B cell (primary cell): ENCODE data around the gene MSMB. TPM values are rescaled to one million over a fixed set of nuclear protein-coding genes. Genes with fewer than 3 reads are reported as not detected.

Experiments
- ATAC-seq: fragments of 200-7000 bp; cut with Tn5 transposase; one replicate; pipeline ENCODE4 v1.10.0; 2021; ENCODE audit warnings: low read depth, mild to moderate bottlenecking, moderate number of reproducible peaks, moderate library complexity
- CTCF ChIA-PET: fragments of 350-600 bp; sonication (Branson Sonifier 250); formaldehyde crosslinking; loops from one replicate; lab custom pipeline; 2021; ENCODE audit warnings: antibody characterized with exemption, inconsistent platforms; lab: Charles Lee
- POLR2A ChIA-PET: fragments of 350-600 bp; sonication (Branson Sonifier 250); formaldehyde crosslinking; loops from one replicate; lab custom pipeline; 2021; ENCODE audit warnings: antibody characterized with exemption; lab: Charles Lee
- DNase-seq: peaks from one replicate; pipeline ENCODE4 v3.0.0; 2013
- H2AFZ ChIP-seq: 2 replicates; pipeline ENCODE4 v1.6.1; 2012; ENCODE audit warnings: mild to moderate bottlenecking, low read depth, low read length; ENCODE audit not compliant: insufficient read depth, poor library complexity, severe bottlenecking
- H3K27ac ChIP-seq, 2 donors: 1 replicate in 1 of 2; 2 replicates in 1 of 2; pipeline ENCODE4 v1.5.1; 2012 to 2013; ENCODE audit warnings: low read length in 2 of 2, mild to moderate bottlenecking in 2 of 2, moderate library complexity in 1 of 2
- H3K27me3 ChIP-seq, 4 experiments: fragments of 200-600 bp in 1 of 4; sonication (generic) in 1 of 4; replicated peaks in 1 of 4; 1 replicate in 2 of 4; 2 replicates in 2 of 4; pipeline versions ENCODE4 v1.6.1 to v1.7.0; 2013 to 2016; ENCODE audit warnings: low read length in 3 of 4, mild to moderate bottlenecking in 2 of 4, mixed read lengths in 1 of 4, moderate library complexity in 1 of 4; ENCODE audit not compliant: insufficient read depth in 4 of 4, control insufficient read depth in 3 of 4; ENCODE audit errors: control extremely low read depth in 1 of 4
- H3K36me3 ChIP-seq, 2 experiments: replicated peaks in 1 of 2; 1 replicate in 1 of 2; 2 replicates in 1 of 2; pipeline versions ENCODE4 v1.6.1 to v1.7.1; 2013; ENCODE audit warnings: low read length in 1 of 2; ENCODE audit not compliant: insufficient read depth in 2 of 2, control insufficient read depth in 1 of 2; ENCODE audit errors: control extremely low read depth in 1 of 2, extremely low read depth in 1 of 2
- H3K4me1 ChIP-seq, 2 donors: fragments of 200-600 bp in 1 of 2; sonication (generic) in 1 of 2; 1 replicate in 1 of 2; 2 replicates in 1 of 2; pipeline versions ENCODE4 v1.5.1 to v1.6.1; 2013 to 2017; ENCODE audit warnings: low read length in 2 of 2; ENCODE audit not compliant: control insufficient read depth in 2 of 2, insufficient read depth in 2 of 2
- H3K4me2 ChIP-seq: replicated peaks from 2 replicates; pipeline ENCODE3; 2012; ENCODE audit warnings: mild to moderate bottlenecking, low read depth, low read length; ENCODE audit not compliant: poor library complexity, severe bottlenecking
- H3K4me3 ChIP-seq, 5 experiments: fragments of 200-600 bp in 1 of 5; sonication (generic) in 1 of 5; 1 replicate in 3 of 5; 2 replicates in 2 of 5; pipeline versions ENCODE4 v1.5.1 to v1.7.0; 2011 to 2016; ENCODE audit warnings: low read length in 4 of 5, mild to moderate bottlenecking in 4 of 5, low read depth in 2 of 5, control low read depth in 1 of 5, moderate library complexity in 1 of 5; ENCODE audit not compliant: insufficient read depth in 1 of 5; ENCODE audit errors: control extremely low read depth in 1 of 5, extremely low read depth in 1 of 5
- H3K79me2 ChIP-seq: fragments of 200-600 bp; sonication (generic); one replicate; pipeline ENCODE4 v1.6.0; 2016; ENCODE audit warnings: low read length; ENCODE audit not compliant: control insufficient read depth, insufficient read depth
- H3K9ac ChIP-seq: fragments of 200-600 bp; sonication (generic); 2 replicates; pipeline ENCODE4 v1.6.1; 2017; ENCODE audit warnings: mild to moderate bottlenecking, low read length, moderate library complexity
- H3K9me3 ChIP-seq, 3 donors: one replicate each; pipeline versions ENCODE4 v1.6.1 to v1.7.1; 2013; ENCODE audit warnings: low read length in 2 of 3; ENCODE audit not compliant: control insufficient read depth in 2 of 3, insufficient read depth in 1 of 3; ENCODE audit errors: control extremely low read depth in 1 of 3
- H4K20me1 ChIP-seq: 2 replicates; pipeline ENCODE4 v1.6.0; 2012; ENCODE audit warnings: mild to moderate bottlenecking, low read length; ENCODE audit not compliant: insufficient read depth, control insufficient read depth, poor library complexity, severe bottlenecking
- H3K27ac Mint-ChIP-seq: one replicate; pipeline ENCODE4 v1.8.0; 2021; ENCODE audit warnings: mixed read lengths
- H3K27me3 Mint-ChIP-seq: one replicate; pipeline ENCODE4 v1.8.0; 2021; ENCODE audit warnings: mixed read lengths
- H3K4me1 Mint-ChIP-seq: one replicate; pipeline ENCODE4 v1.8.0; 2021; ENCODE audit warnings: mixed read lengths
- H3K4me3 Mint-ChIP-seq: one replicate; pipeline ENCODE4 v1.8.0; 2021; ENCODE audit warnings: mixed read lengths
- H3K9me3 Mint-ChIP-seq: one replicate; pipeline ENCODE4 v1.8.0; 2022; ENCODE audit warnings: mixed read lengths; ENCODE audit not compliant: insufficient read depth
- CTCF ChIP-seq: fragments of 200-600 bp; IDR thresholded peaks from one replicate; pipeline ENCODE4 v1.8.0; 2022; ENCODE audit warnings: antibody characterized with exemption, mild to moderate bottlenecking
- EZH2 ChIP-seq: IDR thresholded peaks from 2 replicates; pipeline ENCODE4 v1.6.1; 2012; ENCODE audit warnings: borderline replicate concordance, low read depth, mild to moderate bottlenecking, moderate library complexity, low read length; ENCODE audit not compliant: insufficient read depth, poor library complexity, severe bottlenecking
- WGBS: methylation state at CpG from one replicate; pipeline ENCODE4 v1.1.5; 2013; ENCODE audit warnings: missing lambda C conversion rate; ENCODE audit not compliant: insufficient coverage; 5-methylcytosine and 5-hydroxymethylcytosine counted together
- intact Hi-C: fragments of 100-400 bp; cut with micrococcal nuclease; formaldehyde crosslinking; loops from one replicate; pipeline ENCODE4 v1.10.0; 2022
- polyA plus RNA-seq: library from polyadenylated mRNA; depleted of rRNA; stranded (reverse); fragments of >200 nt; gene quantifications from 2 replicates; pipeline ENCODE4 v1.2.3, GENCODE V29; 2012
- total RNA-seq, 2 donors: library from RNA; stranded (reverse); fragments of 120-200 nt in 1 of 2; gene quantifications; 1 replicate in 1 of 2; 2 replicates in 1 of 2; pipeline versions ENCODE4 v1.2.3 to v1.2.4, GENCODE V29; 2013 to 2022

MSMB gene
- total and polyA plus RNA-seq, 2 donors (not counting 1 experiment from before 2014, with no cell fraction given) = not detected

- Mint-ChIP-seq H3K4me3 (no peak overlapping the region), H3K27ac (no peak overlapping the region), H3K4me1 (peaks cover 14% of the 10 kb centered on the region), H3K9me3 (no peaks in the 10 kb centered on the region), H3K27me3 (no peaks in the 10 kb centered on the region)
- Histone ChIP-seq H3K36me3 (no peaks in the 10 kb centered on the region), H3K27me3 (no peaks in the 10 kb centered on the region), H3K9me3 (peaks cover 0 to 4% (median 0%) of the 10 kb centered on the region in 3 donors), H3K79me2 (no peaks in the 10 kb centered on the region), H3K4me3 (no peak overlapping the region), H2AFZ (no peak overlapping the region), H3K27ac (no peak overlapping the region), H4K20me1 (no peaks in the 10 kb centered on the region), H3K9ac (no peak overlapping the region), H3K4me1 (peaks cover 0 to 4% of the 10 kb centered on the region in 2 donors), H3K4me2 (no peak overlapping the region)
- CTCF ChIA-PET = no interaction called here
- DNase-seq = no peak
- 52% methylated on average over 2 of the region's 4 CpGs for WGBS
- no peak for ATAC-seq
- POLR2A ChIA-PET = no interaction called here
- TF ChIP-seq CTCF (no peak), EZH2 (no peak)
- intact Hi-C loops = no loop called here
These were observed 28.3 kb upstream of the MSMB start for GRCh38 chr10:46074196-46074946.

GRCh38 chr10:46073564-46073963, 27.5 kb upstream of the MSMB start:
- H3K4me2 ChIP-seq = no peak overlapping the region
- no peak for TF ChIP-seq EZH2
- TF ChIP-seq CTCF = no peak
- Mint-ChIP-seq H3K4me1 (peaks cover 11% of the 10 kb centered on the region), H3K27me3 (no peaks in the 10 kb centered on the region), H3K27ac (no peak overlapping the region), H3K4me3 (no peak overlapping the region), H3K9me3 (no peaks in the 10 kb centered on the region)
- no peak overlapping the region for H2AFZ ChIP-seq
- no peak overlapping the region for H3K4me3 ChIP-seq
- ChIA-PET POLR2A (no interaction called here), CTCF (no interaction called here)
- H3K4me1 ChIP-seq = peaks cover 0 to 4% of the 10 kb centered on the region in 2 donors
- no CpG with 5 or more reads among the region's 1 CpG for WGBS
- intact Hi-C loops = no loop called here
- no peaks in the 10 kb centered on the region for H3K27me3 ChIP-seq
- ATAC-seq = no peak
- H4K20me1 ChIP-seq = no peaks in the 10 kb centered on the region
- no peak overlapping the region for H3K27ac ChIP-seq
- no peak for DNase-seq
- H3K36me3 ChIP-seq = no peaks in the 10 kb centered on the region
- no peaks in the 10 kb centered on the region for H3K79me2 ChIP-seq
- H3K9me3 ChIP-seq = peaks cover 0 to 4% (median 0%) of the 10 kb centered on the region in 3 donors
- H3K9ac ChIP-seq = no peak overlapping the region
